ENCODE data around the gene COL27A1. TPM values are rescaled to one million over a fixed set of nuclear protein-coding genes. Genes with fewer than 3 reads are reported as not detected.

Gene COL27A1
- total RNA-seq (2022; extraction: Qiagen RNA extraction), result 6.7 to 11.0 TPM (median 9.4 TPM) in 5 replicates

DNA sequence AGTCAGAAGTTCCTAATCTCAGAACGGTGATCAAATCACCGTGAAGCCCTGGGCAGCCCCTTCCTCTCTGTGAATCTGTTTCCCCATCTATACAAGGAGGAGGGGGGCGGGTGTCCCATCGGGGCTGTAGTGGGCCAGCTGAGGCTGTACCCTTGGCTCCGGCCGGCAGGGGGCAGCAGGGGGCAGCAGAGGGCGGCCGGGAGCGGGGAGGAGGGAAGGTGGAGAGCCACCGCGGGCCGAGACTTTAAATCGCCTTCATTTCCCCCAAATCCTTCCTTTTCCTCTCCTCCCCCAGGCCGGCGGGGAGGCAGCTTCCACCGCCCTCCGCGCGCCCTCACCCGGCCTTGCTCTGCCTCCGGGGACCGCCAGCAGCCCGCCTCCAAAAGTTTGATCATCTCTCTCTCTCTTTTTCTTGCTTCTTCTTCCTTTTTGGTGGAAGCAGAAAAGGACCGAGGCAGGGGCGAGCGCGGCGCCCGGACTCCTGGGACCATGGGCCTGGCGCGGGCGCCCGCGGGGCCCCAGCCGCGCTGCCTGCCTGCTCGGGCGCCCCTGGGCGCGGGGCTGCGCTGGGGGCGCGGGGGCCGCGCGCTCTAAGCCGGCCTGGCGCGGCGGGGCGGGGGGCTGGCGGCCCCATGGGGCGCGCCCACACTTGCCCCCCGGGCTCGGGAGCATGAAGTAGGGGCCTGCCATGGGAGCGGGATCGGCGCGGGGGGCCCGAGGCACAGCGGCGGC is at the start of gene COL27A1:
TSS of gene COL27A1 (plus strand) at position 275 of the 732 bp plus-strand sequence. CDS start at position 689, 414 bp downstream.

DNA sequence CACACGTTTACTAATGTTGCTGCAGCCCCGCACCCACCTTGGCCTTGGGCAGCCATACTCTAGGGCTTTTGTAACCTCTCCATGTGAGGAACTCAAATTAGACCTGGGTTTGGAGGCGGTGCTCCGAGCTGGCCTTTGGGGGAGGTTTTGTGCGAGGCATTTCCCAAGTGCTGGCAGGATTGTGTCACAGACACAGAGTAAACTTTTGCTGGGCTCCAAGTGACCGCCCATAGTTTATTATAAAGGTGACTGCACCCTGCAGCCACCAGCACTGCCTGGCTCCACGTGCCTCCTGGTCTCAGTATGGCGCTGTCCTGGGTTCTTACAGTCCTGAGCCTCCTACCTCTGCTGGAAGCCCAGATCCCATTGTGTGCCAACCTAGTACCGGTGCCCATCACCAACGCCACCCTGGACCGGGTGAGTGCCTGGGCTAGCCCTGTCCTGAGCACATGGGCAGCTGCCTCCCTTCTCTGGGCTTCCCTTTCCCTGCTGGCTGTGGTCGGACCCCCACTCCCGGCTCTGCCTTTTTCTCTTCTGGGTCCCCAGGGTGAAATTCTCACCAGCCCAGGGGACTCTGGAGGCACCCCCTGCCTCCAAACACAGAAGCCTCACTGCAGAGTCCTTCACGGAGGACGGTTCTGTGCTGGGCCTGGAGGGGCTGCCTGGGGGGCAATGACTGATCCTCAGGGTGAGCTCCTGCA is 167.6 kb downstream of the COL27A1 start, which contains the start of gene ORM1:
TSS of gene ORM1 (plus strand) at position 268 of the 701 bp plus-strand sequence. CDS start at position 304, 36 bp downstream.

GRCh38 chr9:114329625-114330022 is 174.3 kb downstream of the COL27A1 start, which contains the start of gene ORM2:
Gene ORM2 (plus strand): TSS chr9:114329869. CDS start chr9:114329905, 36 bp downstream.

Other genes with a start within 250 kb of the COL27A1 start
- 6.7 to 9.1 TPM (median 7.4 TPM) in 5 replicates for gene AMBP, start 77.2 kb upstream of the COL27A1 start, total RNA-seq (2022; extraction: Qiagen RNA extraction)
- 2.0 to 2.6 TPM (median 2.2 TPM) in 5 replicates for gene KIF12, start 56.2 kb upstream of the COL27A1 start, total RNA-seq (2022; extraction: Qiagen RNA extraction)
- gene ORM1, start 167.6 kb downstream of the COL27A1 start, total RNA-seq (2022; extraction: Qiagen RNA extraction), result not detected in 5 replicates
- not detected in 5 replicates for gene ORM2, start 174.3 kb downstream of the COL27A1 start, total RNA-seq (2022; extraction: Qiagen RNA extraction)
- gene AKNA, start 232.4 kb downstream of the COL27A1 start, total RNA-seq (2022; extraction: Qiagen RNA extraction), result 4.3 to 6.0 TPM (median 5.2 TPM) in 5 replicates

Measured in A549 treated with Mapracorat at 1 μM for 4 hours (cell line).